Activated effector memory CD4-positive, alpha-beta T cell treated with Interleukin-2 at 50 U/mL for 16 hours (primary cell): Measurements from ENCODE around the gene ST6GAL2.

ENCODE experiments used
- DNase-seq: peaks from one replicate; pipeline ENCODE4 v3.0.0-alpha.2; 2020

The ST6GAL2 gene

GRCh38 chr2:106816974-106817373 is 69.0 kb downstream of the ST6GAL2 start:
- no peak for DNase-seq

GRCh38 chr2:106812841-106813240 is 73.1 kb downstream of the ST6GAL2 start:
- DNase-seq = no peak

- no peak for DNase-seq
These were observed 73.6 kb downstream of the ST6GAL2 start for GRCh38 chr2:106812383-106812782.

- no peak for DNase-seq
These were observed 80.3 kb downstream of the ST6GAL2 start for GRCh38 chr2:106805716-106806115.

GRCh38 chr2:106804161-106804560 is 81.8 kb downstream of the ST6GAL2 start:
- no peak for DNase-seq

- DNase-seq = no peak
These were observed 84.9 kb downstream of the ST6GAL2 start for GRCh38 chr2:106800976-106801655.

GRCh38 chr2:106800180-106800579 is 85.8 kb downstream of the ST6GAL2 start:
- DNase-seq = no peak

- DNase-seq = no peak
These were observed 87.0 kb downstream of the ST6GAL2 start for GRCh38 chr2:106798826-106799552.

GRCh38 chr2:106797494-106797893 is 88.5 kb downstream of the ST6GAL2 start:
- DNase-seq = no peak

GRCh38 chr2:106792671-106793070 is 93.3 kb downstream of the ST6GAL2 start:
- DNase-seq = no peak

GRCh38 chr2:106789185-106789584 is 96.8 kb downstream of the ST6GAL2 start:
- no peak for DNase-seq

- no peak for DNase-seq
These were observed 103.3 kb downstream of the ST6GAL2 start for GRCh38 chr2:106782681-106783080.

- DNase-seq = no peak
These were observed 104.8 kb downstream of the ST6GAL2 start for GRCh38 chr2:106781196-106781595.

- DNase-seq = no peak
These were observed 114.2 kb downstream of the ST6GAL2 start for GRCh38 chr2:106771811-106772210.

- no peak for DNase-seq
These were observed 115.0 kb downstream of the ST6GAL2 start for GRCh38 chr2:106770986-106771385.

- DNase-seq = no peak
These were observed 121.4 kb downstream of the ST6GAL2 start for GRCh38 chr2:106764614-106765013.

GRCh38 chr2:106759966-106760365 is 126.0 kb downstream of the ST6GAL2 start:
- no peak for DNase-seq

GRCh38 chr2:106758901-106759497 is 127.0 kb downstream of the ST6GAL2 start:
- no peak for DNase-seq
